ENCODE results near the gene OSCAR.

- peak; percentile 86 for TF ChIP-seq POLR2A (IDR thresholded peaks at IDR 0.05; ENCODE audit: low read length)
- TF ChIP-seq GATA1 (IDR thresholded peaks at IDR 0.05; ENCODE audit: low read depth, low read length): no peak
These were observed 2.0 kb upstream of the OSCAR start, which contains the start of gene NDUFA3 for GRCh38 chr19:54102421-54103169.

Data from erythroblast (primary cell).